ENCODE measurements around the gene EDEM1.

- TF ChIP-seq EZH2 (IDR thresholded peaks at IDR 0.05; ENCODE audit: borderline replicate concordance, insufficient read depth, low read depth, low read length, poor library complexity, severe bottlenecking): no peak
- TF ChIP-seq, protein P1, sequence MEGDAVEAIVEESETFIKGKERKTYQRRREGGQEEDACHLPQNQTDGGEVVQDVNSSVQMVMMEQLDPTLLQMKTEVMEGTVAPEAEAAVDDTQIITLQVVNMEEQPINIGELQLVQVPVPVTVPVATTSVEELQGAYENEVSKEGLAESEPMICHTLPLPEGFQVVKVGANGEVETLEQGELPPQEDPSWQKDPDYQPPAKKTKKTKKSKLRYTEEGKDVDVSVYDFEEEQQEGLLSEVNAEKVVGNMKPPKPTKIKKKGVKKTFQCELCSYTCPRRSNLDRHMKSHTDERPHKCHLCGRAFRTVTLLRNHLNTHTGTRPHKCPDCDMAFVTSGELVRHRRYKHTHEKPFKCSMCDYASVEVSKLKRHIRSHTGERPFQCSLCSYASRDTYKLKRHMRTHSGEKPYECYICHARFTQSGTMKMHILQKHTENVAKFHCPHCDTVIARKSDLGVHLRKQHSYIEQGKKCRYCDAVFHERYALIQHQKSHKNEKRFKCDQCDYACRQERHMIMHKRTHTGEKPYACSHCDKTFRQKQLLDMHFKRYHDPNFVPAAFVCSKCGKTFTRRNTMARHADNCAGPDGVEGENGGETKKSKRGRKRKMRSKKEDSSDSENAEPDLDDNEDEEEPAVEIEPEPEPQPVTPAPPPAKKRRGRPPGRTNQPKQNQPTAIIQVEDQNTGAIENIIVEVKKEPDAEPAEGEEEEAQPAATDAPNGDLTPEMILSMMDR (IDR thresholded peaks at IDR 0.05): no peak
Measured at GRCh38 chr3:5231487-5231886, 44.0 kb downstream of the EDEM1 start.

Data from B cell (primary cell).